Activated effector memory CD4-positive, alpha-beta T cell treated with anti-CD3 and anti-CD28 coated beads, Interleukin-2, amount 50 U/mL, for 16 hours (primary cell): ENCODE measurements around the gene S100A9.
"Not testable (repeated sequence)": the region's sequence is repeated elsewhere in the genome, so short reads cannot be mapped to it uniquely, and the experiment has no call there.

Experiments used
- DNase-seq: peaks from one replicate; pipeline ENCODE4 v3.0.0-alpha.2; 2020

The S100A9 gene

DNA sequence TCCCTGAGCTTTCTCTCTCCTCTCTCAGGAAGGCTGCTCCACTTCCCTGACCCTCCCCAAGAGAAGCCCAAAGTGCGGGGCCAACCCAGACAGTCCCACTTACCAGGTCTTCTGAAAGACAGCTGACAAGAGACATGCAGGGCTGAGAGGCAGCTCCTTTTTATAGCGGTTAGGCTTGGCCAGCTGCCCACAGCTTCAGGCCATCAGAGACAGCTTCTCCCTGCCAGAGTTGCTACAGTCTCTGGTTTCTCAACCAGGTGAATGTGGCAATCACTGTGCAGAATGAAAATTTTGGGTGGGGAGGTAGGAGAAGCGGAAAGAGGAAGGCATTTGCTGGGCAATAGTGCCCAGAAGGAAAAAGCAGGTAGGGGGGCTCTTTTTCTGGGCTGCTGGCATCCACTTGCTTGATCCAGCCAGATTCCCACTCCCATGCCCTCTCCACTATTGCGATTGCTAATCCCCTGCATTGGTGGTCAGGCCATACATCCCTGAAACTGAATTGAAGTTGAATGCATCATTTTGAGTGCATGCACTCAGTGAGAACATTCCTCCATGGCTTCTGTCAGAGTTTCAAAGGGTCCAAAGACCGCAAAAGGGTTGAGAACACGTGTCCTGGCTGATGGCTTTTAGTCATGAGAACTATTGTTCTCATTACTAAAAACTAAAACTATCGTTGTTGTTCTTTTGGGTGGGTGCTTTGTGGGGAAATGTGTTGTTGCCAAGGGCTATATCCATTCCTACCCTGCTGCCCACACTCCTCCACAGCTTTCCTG, 33.5 kb downstream of the S100A9 start, which contains the start of gene S100A8:
S100A8 (minus strand) TSS at position 136 of the 773 bp plus-strand sequence. CDS start 538 bp downstream, outside the sequence.
- DNase-seq = no peak

DNA sequence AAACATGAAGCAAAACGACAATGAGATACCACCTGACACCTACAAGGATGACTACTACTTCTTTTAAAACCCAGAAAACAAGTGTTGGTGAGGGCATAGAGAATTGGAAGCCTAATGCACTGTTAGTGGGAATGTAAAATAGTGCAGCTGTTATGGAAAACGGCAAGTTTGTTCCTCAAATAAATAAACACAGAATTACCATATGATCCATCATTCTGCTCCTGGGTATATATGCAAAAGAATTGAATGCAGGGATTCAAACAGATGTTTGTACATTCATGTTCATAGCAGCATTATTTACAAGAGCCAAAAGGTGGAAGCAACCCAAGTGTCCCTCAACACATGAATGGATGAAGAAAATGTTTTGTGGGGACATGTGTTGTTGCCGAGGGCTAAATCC, 34.6 kb downstream of the S100A9 start:
- DNase-seq = no peak

DNA sequence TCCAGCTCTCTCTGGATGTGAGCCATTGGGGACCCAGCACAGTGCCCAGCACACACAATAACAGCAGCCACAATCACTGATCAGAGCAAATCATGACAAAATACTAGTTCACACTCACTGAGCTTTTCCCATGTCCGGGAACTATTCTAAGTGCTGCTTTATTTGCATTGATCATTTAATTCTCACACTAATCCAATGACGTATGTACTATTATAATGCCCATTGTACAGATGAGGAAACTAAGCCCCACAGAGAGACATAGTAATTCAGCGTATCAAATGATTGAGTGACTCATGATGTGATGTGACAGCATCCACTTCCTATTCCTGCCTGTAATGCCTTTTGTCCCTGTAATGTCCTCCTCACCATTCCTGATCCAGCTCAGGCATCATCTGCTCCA, 35.2 kb downstream of the S100A9 start:
- no peak for DNase-seq

DNA sequence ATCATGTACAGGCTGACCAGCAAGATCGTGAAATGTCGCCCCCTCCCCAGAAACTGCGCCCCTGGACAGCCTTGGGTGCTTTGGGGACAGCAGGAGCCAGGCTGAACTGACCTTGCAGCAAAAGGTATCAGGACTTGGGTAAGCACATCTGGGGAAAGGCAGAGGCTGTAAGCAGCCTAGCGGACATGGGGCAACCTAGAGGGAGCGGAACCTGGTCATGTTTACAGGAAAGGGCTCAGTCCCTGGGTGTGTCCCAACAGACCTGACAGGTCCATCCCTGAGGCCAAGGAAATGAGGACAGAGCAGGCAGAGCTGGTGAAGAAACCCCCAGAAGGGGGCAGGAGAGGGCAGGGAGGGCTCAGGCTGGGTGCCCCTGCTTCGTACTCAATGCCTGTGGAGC, 36.3 kb downstream of the S100A9 start:
- no peak for DNase-seq

DNA sequence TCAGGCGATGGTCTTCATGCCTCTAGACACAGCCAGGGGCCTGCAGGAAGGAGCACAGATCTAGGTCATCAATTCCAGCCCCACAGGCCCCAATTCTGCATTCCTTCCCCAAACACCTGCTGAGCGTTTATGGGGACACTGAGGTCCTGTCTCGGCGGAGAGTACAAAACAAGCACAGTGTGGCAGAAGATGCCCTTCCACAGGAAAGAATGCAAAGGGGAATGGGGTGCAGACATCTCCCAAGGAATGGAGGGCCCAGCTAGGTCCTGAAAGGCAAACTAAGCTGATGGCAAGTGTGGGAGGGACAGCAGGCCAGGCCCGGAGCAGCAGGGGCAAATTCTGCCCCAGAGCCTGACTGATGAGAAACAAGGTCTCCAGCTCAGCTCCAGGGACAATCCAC, 36.7 kb downstream of the S100A9 start:
- DNase-seq = no peak

DNA sequence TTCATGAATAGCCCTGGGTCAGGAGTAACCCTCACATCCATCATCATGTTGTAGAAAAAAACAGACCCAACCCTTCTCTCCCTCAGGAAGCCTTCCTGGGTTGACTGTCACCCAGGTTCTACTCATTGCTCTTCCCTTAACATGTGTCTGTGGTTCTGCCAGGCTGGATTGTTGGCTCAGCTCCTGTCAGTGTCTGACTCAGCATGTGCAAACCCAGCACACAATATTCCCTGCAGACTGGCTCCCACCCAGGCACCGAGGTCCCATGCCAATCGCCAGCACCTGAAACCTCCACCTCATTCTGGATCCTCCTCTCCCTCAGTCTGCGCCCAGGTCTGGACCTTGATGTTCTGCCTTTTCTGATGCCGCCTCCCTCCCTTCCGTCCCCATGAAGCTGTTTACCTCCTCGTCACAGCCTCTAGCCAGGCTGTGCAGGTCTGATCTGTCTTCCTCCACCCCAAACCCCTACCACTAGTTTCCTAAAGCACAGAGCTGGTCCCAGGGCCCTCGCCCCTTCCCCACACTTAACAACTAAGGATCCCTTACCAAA, 37.6 kb downstream of the S100A9 start:
- DNase-seq = no peak

DNA sequence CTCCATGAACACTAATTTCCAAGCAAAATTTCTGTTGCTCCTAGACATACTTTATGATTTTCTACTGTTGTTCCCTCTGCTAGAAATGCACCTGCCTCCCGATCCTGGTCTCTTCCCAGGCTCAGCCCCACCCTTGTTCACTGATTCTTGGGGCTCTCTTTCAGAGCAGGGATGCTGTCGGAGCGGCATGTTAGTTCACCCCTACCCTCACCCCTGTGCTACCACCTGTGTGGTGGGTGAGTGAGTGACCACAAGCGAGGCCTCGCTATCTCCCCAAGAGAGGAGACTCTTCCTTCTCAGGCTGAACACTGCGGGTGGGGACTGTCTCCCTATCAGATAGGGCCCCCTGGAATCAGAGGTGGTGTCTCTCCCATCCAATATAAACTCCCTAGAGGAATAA, 38.1 kb downstream of the S100A9 start:
- DNase-seq = no peak

DNA sequence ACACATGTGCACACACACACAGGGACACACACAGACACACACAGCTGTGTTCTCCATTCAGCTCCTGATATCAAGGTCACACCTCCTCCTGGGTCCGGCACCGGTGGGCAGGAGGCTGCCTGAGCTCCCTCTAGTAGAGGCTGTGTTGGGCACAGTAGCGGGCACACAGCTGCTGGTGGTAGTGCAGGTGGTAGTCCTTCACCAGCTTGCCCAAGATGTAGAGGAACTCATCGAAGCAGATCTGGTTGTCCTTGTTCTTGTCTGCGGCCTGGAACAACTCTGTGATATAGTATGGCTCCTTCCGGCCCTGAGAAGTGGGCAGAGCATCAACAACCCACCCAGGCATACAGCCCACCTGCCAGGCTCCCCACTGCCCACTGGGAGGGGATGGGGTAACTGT, 38.8 kb downstream of the S100A9 start:
- DNase-seq = no peak

DNA sequence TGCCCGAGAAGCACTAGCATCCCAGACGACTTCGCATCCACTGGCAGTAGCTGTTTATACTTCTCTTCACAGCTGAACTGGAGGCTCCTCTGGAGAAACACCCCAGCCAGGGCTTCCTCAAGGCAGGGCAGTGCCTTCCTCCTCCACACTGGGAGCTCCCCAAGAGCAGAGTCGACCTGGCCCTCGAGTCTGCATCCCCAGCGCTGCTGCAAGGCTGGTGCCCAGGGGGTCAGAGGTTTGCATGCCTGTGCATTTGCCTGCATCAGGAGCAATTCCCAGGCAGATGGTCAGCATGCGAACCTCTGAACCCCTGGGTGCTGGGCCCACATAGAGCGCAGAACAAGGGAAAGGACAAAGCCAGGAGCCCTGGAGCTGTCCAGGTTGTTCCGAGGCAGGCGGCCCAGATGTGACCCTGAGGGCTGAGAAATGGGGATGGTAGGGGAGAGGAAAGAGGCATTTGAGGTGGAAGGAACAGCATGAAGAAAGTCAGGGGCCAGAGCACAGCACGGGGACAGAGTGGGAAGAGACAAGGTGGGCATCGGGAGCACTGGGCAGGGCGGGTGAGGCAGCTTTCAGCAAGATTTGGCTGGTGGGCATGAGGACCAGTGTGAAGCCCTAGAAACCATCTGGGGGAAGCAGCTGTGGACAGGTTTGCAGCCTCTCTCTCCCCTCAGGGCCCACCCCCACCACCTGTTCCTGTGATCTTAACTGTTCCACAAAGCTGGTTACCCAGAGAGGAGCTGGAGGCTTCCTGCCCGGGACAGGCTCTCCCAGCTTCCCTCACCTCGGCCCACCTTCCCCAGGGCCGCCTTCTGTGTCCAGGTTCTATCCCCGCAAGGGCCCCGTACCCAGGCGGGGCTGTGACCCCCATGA, 39.6 kb downstream of the S100A9 start:
- no peak for DNase-seq

DNA sequence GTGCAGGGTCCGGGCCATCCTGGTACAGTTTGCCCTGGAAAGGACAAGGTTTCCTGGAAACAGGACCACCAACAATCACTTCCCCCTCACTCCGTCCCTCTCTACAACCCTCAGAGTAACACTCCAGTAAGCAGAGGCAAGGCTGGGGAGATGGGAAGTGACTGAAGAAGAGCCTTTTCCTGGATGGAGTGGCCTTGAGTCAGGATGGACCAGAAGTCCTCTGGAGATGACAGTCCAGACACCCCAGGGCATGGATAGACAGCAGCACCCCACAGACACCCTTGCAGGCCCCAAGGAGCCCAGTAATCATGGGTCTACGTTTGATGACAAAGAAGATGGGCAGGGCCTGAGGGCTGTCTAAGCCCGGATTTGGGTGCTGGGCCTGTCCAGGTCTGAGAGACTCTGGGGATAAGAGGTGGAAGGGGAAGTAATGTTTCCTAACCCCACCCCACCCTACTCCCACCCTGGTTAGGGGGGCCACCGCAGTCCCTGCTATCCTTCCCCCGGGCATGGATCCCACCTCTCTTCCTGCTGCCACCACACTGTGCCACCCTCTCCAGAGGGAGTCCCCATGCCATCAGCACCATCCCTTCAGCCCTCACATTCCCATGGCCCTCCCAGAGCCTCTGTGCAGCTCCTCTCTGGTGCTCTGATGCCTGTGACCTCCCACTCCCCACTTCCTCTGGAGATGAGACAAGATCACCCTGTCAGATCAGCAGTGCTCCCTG, 40.4 kb downstream of the S100A9 start:
- DNase-seq = no peak

DNA sequence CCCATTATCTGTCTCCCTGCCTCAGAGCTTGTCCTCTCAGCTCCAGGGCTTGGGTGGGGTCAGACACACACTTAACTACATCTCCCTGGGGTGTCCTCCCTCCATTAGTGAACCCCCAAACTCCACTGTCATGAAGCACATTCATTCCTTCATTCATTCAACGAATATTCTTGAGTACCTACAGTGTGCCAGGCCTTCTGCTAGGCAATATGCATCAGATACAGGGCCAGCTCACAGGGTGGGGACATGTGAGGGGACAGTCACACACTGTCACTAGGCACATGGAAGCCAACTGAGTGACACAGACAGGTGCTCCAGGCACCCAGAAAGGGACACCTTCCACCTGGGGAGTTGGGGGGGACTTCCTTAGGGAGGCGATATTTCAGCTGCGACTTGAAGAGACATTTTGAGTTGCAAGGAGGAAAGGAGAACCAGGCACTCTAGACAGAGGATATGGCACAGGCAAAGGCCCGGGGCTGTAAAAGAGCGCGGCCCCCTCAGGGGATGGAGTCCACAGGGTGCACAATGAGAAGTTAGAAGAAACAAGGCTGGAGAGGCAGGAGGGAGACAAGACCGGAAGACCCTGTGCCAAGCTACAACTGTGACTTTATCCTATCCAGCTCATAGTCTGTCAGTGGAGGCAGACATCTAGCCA, 41.9 kb downstream of the S100A9 start:
- DNase-seq = no peak

DNA sequence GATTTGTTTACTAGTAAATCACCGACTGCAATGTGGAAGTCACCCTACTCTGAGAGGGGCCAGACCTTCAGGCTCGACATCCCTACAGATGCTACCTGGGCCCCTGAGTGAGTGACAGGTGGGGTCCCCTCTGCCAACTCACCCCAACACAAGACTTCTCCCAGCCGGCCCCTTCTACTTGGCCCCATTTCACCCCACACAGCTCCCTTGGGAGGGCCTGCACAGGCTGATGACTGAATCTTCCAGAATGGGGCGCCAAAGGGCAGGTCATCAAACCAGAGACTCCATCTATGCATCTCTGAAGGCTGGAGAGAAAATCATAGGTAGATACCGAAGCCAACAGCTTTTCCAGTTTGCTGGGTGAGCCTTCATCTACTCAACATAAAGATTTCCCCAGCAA, 42.6 kb downstream of the S100A9 start:
- DNase-seq = no peak

DNA sequence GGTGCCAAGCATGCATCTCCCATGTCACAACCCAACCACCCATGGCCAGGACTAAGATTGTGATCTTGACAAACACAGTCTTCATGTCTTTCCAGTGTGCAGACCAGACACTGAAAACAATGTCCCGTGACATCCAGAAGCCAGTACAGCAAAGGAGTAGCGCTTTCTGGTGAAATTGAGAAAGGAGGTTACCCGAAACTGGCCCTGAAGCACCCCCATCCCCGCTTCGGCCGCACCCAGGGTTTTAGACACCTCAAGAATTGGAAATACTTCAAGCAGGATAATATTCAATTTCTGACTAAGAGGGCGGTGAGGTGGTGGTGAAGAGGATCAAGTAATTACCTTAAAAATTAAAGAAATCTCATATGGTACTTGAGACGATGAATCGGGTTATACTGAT, 43.8 kb downstream of the S100A9 start:
- DNase-seq = no peak

DNA sequence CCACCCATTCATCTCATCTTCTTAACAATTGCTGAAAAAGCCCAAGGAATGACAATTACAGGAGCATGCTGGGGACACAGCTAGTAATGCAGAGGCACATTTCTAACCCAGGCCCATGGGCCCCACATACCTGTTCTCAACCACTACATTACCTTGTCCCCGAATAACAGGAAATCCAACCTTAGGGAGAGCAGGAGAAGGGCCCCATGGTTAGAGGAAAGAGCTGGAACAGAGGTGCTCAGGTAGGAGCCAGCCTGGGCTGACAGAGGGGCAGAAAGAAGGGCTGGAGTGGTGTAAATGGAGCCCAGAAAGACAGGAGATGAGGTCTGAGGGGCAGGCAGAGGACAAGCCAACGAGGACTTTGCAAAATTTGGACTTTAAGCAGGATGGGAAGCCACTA, 44.6 kb downstream of the S100A9 start:
- no peak for DNase-seq

DNA sequence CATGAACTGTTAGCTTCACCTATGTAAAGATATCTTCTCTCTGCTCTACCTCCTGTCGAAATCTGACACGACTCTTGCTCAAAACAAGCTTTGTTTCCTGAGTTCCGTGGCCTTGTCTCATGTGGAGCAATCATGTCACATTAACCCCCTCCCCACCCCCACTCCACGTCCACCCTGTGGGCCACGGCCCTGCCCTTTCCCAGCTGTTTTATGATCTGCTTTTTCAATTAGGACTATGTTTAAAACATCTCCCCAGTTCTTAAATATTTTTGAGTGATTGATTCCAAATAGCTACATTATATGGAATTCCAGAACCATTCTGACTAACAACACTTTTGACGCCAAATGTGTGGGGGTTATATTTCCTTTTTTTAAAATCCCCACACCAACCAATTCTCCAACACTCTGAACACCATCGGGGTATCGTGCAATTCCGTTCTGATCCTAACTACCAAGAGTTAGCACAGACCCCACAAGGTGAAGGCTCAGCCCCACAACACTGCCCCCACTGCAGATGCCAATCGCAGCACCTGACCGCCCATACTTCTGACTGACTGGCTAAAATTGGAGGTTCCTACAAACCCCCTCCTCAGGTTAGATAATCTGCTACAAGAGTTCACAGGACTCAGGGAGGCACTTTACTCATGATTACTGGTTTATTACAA, 45.9 kb downstream of the S100A9 start:
- no peak for DNase-seq

DNA sequence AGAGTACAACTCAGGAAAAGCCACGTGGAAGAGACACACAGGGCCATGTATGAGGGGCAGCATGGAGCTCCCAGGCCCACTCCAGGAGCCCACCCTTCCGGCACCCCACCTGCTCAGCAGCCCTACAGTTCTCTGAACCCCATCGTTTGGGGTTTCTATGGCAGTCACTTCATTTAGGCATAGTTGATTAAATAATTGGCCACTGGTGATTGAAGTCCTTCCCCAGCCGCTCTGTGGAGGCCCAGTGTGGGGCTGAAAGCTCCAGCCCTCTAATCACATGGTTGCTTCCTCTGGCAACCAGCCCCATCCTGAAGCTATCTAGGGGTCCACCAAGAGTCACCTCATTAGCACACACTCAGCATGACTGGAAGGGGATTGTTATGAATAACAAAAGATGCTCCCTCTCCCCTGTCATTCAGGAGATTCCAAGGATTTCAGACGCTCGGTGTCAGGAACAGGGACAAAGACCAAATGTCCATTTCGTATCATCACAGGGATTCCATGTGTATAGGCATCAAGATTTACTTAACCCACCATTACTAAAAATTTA, 46.5 kb downstream of the S100A9 start:
- no peak for DNase-seq

DNA sequence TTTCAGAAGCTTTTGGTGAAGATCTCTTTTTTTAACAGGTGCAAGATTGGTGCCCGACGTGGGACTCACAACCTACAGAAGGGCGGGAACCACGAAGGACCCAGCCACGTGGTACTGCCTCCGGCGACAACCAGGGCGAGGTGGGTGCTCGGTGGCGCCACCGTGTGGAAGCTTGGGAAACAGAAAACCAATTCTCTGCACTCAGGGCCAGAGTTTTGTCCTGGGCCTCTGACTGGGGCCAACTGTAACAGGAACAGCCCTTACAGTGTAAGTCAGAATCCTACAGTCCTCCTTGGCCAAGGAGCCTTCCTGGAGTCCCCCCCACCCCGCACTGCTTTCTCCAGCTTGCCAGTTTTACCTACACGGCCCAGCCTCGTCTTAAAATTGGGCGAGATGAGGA, 47.1 kb downstream of the S100A9 start:
- peak; percentile 84 for DNase-seq

DNA sequence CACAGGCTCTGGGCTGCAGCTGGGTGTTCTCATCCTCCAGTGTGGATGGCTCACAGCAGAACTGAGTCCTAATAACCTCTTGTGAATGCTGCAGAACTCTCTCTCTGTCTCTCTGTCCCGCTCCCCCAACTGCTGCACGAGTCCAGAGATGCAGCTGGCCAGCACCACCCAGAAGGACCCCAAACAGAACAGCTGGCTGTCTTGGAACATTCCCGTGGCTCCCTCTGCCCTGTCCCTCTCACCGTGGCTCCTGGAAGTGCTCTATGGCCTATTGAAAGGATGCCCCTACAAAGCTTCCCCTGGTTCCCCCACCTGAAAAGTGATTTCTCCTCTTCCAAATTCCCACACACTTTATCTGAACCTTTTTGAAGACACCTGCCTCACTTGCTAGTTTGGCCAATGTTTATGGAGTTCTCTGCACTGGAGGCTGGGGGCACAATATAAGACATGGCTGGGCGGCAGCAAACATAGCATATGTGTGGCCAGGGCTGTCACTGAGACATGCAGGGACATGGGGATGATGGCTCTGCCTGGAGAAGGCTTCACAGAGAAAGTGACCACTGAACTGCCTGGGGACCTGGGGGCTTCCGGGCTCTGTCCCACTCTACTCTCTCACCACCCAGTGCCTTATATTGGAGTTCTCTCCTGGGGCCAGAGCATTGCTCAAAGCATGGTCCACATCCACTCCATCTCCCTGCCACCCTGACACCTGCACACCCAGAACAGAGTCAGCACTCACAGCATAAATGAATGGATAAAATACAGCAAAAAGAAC, 48.4 kb downstream of the S100A9 start:
- peak; percentile 36 for DNase-seq

DNA sequence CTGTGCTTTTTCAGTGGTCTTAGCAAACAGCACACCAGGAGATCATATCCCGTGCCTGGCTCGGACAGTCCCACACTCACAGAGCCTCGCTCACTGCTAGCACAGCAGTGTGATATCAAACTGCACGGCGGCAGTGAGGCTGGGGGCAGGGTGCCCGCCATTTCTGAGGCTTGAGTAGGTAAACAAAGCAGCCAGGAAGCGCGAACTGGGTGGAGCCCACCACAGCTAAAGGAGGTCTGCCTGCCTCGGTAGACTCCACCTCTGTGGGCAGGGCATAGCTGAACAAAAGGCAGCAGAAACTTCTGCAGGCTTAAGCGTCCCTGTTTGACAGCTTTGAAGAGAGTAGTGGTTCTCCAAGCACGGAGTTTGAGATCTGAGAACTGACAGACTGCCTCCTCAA, 49.6 kb downstream of the S100A9 start:
- DNase-seq = not testable (repeated sequence)
